ENCODE data around the gene PRDX1.
"Not testable (repeated sequence)": the region's sequence is repeated elsewhere in the genome, so short reads cannot be mapped to it uniquely, and the experiment has no call there.

PRDX1 gene

DNA sequence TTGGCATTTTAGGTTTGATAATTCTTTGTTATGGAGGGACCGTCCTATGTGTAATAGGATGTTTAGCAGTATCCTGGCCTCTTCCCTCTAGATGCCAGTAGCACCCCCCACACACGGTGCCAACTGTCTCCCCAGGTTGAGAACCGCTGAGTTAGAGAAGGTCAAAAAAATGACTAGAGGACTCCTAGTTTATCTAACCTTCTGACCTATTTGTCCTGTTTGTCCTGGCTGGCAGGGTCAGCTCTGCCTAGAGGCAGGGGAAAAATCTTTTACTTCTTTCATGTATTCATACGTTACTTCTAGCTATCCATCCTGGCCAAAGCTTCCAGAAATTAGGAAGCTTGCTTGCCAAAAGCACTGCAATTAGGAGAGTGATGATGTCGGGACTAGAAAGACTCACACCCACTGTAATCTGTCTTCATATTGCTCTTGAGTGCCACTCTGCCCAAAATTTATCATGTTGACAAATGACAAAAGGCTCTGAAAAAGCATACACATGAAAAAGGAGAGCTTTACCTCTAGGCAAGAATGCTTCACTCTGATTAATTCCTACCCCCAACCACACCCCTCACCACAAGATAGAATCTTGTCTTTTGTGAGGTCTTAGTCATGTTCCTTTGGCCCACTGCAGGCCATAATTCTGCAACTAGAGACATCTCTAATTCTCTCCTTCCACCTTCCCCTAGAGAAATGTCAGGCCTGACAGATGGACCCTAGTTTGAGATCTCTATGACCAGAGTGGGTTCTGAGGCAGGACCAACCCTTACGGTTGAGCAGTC is 14.5 kb upstream of the PRDX1 start:
- no peak for FAIRE-seq

DNA sequence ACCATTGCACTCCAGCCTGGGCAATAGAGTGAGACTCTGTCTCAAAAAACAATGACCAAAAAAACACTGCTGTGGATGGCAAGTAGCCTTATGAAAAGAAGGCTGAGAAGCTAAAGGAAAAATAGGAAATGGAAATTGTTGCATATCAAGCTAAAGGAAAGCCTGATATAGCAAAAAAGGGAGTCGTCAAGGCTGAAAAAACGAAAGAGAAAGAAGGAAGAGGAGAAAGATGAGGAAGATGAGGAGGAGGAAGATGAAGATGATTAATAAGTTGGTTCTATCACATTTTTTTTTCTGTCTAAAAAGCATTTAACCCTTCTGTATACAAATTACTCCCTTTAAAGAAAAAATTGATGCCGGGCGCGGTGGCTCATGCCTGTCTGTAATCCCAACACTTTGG is 10.2 kb upstream of the PRDX1 start:
- no peak for FAIRE-seq

DNA sequence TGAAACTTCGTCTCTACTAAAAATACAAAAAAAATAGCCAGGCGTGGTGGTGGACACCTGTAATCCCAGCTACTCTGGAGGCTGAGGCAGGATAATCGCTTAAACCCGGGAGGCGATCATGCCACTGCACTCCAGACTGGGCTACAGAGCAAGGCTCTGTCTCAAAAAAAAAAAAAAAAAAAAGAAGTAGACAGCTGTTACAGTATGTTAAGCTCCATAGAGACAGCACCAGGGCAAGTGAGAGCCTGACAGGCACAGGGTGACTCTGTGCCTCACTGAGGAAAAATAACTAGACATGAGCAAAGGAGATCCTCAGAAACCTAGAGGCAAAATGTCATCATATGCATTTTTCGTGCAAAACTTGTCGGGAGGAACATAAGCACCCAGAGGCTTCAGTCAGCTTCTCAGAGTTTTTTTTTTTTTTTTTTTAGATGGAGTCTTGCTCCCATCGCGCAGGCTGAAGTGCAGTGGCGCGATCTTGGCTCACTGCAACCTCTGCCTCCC is 9.0 kb upstream of the PRDX1 start:
- no peak for FAIRE-seq

DNA sequence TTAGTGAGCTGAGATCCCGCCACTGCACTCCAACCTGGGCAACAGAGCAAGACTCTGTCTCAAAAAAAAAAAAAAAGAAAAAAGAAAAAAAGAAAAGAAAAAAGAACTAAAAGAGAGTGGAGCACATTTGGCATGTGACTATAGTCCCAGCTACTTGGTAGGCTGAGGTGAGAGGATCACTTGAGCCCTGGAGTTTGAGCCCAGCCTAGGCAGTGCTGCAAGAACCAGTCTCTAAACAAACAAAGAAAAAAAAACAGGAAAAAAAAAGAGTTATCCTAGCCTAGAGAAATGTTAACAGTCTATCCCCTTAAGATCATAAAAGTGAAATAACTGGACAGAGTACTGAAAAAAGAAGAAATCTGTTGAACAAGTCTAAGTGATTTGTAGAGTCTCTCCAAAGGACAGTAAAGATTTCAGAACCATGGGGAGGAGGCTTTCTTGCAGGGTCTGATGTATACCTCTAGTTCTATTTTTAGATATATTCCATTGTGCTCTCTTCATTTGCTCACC is 4.5 kb upstream of the PRDX1 start:
- no peak for FAIRE-seq

DNA sequence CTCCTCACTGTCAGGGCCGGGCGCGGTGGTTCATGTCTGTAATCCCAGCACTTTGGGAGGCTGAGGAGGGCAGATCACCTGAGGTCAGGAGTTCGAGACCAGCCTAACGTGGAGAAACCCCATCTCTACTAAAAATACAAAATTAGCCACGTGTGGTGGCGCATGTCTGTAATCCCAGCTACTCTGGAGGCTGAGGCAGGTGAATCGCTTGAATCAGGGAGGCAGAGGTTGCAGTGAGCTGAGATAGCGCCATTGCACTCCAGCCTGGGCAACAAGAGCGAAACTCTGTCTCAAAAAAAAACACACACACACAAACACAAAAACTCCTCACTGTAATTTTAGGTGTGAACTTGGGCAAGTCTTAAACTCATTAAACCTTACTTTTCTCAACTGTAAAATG is 2.3 kb upstream of the PRDX1 start:
- not testable (repeated sequence) for FAIRE-seq

DNA sequence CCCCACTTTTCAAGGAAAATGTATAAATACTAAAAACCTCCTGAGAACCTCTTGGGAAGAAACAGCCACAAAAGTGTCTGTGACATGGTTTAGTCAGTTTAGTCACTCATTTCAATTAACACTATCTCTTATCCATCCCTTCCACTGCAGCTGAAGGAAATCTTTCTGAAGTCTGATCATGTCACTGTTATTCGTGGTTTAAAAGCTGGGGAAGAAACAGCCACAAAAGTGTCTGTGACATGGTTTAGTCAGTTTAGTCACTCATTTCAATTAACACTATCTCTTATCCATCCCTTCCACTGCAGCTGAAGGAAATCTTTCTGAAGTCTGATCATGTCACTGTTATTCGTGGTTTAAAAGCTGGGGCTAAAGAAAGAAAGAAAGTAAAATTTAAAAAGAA is 1.8 kb upstream of the PRDX1 start:
- FAIRE-seq = not testable (repeated sequence)

DNA sequence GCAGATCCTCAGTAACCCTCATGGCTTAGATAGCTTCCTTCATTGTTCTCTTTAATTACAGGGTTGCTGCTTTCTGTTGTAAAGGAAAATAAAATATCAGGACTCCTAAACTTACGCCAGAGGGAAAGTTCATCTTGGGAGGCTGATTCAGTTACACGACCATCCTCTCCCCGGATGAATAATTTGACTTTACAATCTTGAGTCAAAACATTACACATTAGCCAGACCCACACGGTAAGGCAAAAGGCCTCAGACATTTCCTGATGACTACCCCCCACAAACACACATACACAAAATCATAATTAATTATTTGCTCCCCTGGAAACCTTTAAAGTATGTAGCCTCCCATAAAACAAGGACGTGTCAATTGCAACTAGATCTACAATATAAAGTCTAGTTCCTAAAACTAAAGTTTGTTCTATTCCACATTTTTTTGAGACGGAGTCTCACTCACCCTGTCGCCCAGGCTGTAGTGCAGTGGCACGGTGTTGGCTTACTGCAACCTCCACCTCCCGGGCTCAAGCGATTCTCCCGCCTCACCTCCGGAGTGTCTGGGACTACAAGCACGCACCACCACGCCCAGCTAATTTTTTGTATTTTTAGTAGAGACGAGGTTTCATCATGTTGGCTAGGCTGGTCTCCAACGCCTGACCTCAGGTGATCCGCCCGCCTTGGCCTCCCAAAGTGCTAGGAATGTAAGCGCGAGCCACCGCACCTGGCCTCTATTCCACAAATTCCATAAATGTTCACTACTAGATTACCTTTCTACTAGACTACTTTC is 830 bp upstream of the PRDX1 start:
- FAIRE-seq = no peak

DNA sequence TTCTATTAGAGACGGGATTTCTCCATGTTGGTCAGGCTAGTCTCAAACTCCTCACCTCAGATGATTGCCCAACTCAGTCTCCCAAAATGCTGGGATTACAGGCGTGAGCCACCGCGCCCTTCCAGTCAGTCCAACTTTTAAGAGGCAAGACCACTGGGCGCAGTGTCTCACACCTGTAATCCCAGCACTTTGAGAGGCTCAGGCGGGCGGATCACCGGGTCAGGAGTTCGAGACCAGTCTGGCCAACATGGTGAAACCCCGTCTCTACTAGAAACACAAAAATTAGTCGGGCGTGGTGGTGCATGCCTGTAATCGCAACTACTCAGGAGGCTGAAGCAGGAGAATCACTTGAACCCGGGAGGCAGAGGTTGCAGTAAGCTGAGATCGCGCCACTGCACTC is 1.9 kb downstream of the PRDX1 start:
- FAIRE-seq = not testable (repeated sequence)

DNA sequence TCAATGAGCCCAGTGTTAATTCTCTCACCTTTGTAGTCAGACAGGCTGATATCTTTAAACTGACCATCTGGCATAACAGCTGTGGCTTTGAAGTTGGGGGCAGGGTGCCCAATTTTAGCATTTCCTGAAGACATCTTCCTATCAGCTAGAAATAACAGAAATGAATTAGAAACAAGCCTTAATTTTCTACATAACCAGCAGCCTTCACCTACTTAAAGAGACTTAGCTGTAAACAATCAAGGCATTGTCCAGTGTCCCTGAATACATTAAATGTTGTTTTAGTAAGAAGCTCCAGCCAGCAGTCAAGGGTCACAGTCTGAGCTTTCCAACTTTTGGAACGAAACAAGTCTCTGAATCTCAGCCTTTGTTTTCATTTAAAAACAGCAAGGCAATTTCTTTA is 2.8 kb downstream of the PRDX1 start:
- no peak for FAIRE-seq

DNA sequence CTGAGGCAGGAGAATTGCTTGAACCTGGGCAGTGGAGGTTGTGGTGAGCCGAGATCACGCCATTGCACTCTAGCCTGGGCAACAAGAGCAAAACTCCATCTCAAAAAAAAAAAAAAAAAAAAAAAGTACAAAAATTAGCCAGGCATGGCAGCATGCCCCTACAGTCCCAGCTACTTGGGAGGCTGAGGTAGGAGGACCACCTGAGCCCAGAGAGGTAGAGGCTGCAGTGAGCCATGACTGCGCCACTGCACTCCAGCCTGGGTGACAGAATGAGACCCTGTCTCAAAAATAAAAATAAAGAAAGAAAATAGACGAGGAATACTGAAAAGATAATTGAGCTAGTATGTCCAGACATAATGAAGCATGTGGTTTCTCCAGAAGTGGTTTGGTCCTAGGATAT is 3.3 kb downstream of the PRDX1 start:
- FAIRE-seq = not testable (repeated sequence)

DNA sequence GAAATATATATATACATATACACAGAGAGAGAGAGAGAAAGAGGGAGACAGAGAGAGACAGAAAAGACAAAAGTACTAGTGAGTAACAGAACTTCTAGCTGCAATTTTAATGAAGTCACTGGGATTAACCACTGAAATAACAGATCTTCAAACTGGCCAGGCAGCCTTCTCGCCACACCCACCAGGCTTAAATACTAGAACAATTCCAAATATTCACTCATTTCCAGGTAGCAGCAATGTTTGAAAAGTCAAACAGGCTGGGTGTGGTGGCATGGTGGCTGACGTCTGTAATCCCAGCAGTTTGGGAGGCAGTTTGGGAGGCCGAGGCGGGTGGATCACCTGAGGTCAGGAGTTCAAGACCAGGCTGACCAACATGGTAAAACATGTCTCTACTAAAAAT is 5.2 kb downstream of the PRDX1 start:
- FAIRE-seq = no peak

DNA sequence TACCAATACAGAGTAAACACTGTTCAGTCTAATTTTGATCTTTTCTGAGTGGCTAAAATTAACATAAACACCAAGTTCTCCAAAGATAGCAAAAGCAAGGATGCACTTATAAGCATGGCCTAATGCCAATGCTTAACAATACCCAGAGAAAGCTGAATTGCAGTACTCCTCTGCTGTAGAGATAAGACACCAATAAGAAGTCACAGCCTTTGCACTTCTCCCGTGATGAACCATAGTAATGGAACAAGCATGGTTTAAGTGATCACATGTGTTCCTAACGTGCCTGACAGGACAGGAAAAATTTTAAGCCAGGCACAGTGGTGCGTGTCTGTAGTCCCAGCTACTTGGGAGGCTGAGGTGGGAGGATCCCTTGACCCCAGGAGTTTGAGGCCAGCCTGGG is 5.6 kb downstream of the PRDX1 start:
- no peak for FAIRE-seq

DNA sequence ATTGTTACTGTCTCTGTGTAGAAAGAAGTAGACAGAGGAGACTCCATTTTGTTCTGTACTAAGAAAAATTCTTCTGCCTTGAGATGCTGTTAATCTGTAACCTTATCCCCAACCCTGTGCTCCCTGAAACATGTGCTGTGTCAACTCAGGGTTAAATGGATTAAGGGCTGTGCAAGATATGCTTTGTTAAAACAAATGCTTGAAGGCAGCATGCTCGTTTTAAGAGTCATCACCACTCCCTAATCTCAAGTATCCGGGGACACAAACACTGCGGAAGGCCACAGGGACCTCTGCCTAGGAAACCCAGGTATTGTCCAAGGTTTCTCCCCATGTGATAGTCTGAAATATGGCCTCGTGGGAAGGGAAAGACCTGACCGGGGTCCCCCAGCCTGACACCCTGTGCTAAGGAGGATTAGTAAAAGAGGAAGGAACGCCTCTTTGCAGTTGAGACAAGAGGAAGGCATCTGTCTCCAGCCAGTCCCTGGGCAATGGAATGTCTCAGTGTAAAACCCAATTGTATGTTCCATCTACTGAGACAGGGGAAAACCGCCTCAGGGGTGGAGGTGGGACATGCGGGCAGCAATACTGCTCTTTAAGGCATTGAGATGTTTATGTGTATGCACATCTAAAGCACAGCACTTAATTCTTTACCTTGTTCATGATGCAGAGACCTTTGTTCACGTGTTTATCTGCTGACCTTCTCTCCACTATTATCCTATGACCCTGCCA is 8.0 kb downstream of the PRDX1 start:
- FAIRE-seq = not testable (repeated sequence)

DNA sequence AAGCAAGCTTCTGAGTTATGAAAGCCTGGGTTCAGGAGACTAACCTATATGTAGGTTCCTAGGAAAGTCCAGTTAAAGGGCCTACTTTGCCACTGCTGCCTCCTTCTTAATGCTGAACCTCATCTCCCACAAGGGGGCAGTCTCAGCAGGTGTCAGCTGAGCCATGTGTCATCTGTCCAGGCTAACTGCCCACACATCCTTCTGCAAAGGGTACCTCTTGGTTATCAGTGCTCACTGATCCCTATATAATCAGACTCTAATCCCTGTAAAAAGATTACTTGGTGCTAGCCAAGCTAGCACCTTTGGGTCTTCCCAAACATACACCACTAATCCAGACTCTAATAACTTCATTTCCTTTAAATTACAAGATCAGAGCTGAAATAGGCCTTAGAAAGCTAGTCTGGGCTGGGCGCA is 9.0 kb downstream of the PRDX1 start:
- FAIRE-seq = no peak

DNA sequence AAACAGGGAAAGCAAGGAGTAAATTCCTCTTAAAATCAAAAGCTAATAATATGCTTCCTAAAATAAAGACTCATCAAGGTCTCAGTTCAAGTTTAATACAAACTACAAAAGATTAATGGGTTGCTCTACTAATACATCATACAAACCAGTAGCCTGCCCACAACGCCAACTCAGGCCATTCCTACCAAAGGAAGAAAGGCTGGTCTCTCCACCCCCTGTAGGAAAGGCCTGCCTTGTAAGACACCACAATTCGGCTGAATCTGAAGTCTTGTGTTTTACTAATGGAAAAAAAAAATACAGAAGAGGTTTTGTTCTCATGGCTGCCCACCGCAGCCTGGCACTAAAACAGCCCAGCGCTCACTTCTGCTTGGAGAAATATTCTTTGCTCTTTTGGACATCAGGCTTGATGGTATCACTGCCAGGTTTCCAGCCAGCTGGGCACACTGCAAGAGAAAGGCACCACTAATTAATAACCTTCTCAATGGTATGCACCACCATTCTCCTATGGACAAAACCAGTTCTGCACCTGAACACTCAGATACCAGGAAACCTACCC is 10.6 kb downstream of the PRDX1 start:
- no peak for FAIRE-seq

DNA sequence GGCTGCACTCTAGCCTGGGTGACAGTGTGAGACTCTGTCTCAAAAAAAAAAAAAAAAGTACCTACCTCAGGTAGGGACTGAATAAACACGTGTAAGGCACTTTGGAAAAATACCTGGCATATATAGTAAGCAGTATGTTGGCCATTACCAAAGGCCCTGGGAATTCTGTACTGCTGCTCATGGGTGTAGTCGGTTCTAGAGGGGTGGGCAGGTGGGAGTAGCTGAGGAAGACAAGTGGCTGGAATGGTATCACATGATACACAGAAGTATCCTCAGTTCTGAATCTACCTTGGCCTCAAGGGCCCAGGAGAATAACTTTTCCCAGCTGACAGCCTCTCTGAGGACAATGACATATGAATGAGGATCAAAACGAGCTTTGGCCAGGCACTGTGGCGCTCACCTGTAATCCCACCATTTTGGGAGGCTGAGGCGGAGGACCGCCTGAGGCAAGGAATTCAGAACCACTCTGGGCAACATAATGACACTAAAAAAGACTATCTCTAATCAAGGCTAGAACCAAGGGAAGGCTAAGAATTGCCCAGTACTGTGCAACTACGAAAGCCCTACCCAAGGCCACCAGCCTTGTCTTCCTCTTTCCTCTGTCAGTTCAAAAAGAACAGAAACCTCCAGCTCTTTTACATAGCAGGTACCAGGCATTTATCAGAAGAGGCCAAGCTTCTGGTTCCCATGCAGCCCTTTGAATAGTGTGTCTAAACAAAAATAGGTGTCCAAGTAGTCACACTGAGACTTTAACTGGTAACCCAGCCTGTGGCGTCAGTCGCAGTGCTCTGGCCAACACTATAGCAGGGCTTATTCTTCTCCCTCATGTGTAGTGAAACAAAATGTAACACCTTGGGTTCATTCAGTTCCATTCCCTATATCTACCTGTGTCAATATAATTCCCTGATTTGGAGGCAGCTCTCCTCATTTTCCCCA is 11.4 kb downstream of the PRDX1 start:
- no peak for FAIRE-seq

DNA sequence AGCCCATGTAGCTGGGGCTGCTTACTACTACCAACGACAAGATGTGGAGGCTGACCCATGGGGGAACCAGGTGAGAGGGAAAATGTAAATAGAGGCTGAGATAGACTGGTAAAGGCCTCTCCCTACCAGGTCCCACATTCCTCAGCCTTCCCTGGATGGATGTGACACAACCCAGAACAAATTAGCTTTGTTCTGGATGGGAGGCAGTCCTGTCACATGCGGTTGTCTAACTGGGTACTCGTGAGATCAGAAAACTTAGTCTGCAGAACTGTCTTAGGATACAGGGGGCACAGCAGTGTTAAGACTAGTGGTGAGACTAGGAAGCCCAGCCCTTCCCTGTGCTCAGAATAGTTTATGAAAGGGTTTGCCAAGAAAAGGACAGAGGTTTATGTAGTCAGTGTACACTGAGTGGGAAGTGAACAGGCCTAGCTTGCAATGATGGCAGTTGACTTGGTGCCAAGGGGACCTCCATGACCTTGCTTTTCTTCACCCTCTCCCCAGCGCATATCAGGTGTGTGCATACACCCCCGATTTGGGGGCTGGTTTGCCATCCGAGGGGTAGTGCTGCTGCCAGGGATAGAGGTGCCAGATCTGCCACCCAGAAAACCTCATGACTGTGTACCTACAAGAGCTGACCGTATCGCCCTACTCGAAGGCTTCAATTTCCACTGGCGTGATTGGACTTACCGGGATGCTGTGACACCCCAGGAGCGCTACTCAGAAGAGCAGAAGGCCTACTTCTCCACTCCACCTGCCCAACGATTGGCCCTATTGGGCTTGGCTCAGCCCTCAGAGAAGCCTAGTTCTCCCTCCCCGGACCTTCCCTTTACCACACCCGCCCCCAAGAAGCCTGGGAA is 13.2 kb downstream of the PRDX1 start:
- FAIRE-seq = no peak

DNA sequence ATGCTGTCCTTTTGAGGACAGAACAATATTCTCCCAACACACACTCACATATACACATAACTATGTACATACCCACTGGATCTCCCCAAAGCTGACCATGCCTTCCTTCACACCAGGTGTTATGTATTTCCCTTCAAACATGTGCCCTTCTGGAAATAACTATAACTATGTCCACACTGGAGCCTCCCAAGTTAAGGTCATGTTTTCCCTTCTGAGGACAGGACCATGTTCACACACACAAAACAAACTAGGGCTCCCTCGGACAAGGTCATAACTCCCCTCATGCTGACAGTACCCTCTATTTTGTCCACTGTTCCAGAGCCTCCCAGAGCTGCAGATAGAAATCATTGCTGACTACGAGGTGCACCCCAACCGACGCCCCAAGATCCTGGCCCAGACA is 13.8 kb downstream of the PRDX1 start:
- no peak for FAIRE-seq

DNA sequence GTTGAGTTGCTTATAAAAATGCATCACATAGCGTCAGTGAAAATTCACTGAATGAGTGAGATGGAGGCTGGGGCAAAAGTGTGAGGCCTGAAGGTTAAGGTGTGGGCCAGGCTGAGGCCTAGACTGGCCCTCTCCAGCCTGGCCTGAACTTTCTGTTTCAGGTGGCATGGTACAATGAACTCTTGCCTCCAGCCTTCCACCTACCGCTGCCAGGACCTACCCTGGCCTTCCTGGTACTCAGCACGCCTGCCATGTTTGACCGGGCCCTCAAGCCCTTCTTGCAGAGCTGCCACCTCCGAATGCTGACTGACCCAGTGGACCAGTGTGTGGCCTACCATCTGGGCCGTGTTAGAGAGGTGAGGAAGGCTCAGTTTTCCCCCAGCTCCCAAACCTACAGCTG is 14.5 kb downstream of the PRDX1 start:
- FAIRE-seq = no peak

DNA sequence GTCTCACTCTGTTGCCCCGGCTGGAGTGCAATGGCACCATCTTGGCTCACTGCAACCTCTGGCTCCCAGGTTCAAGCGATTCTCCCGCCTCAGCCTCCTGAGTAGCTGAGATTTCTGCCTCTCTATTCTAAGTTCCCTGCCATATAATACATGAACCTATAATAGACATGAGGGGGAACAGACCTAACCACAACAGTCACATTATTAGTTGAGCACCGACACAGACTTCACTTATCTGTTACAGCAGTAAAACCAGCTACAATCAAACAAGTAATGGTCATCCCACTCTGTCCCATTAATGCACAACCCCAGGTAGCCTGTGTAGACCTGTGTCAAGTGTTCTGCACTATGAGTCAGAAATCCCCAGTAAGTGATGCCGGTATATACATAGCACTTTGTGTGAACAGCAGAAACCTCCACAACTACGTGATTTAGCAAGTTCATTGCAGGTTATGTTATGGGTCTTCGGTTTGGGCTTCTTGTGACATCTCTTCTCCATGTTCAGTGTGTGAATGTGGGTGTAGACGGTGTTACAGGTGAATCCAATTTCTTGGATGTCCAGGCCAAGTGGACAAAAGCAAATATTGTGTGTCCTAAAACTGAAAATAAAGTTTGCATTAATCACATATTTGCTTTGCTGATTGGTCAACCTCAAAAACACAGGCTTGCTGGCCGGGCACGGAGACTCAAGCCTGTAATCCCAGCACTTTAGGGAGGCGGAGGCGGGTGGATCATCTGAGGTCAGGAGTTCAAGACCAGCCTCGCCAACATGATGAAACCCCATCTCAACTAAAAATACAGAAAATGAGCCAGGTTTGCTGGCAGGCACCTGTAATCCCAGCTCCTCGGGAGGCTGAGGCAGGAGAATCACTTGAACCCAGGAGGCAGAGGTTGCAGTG is 18.0 kb downstream of the PRDX1 start:
- no peak for FAIRE-seq

Data from endometrium (tissue), 2 donors.